ENCODE measurements around the gene CACNG7. TPM values are rescaled to one million over a fixed set of nuclear protein-coding genes. Genes with fewer than 3 reads are reported as not detected.
A peak's percentile ranks its signal among the peaks of the same experiment; 100 is the strongest.
"Not testable (repeated sequence)": the region's sequence is repeated elsewhere in the genome, so short reads cannot be mapped to it uniquely, and the experiment has no call there.

CACNG7 gene
- total RNA-seq, 1 experiment from 2014 or later = not detected

GRCh38 chr19:53868892-53869804 is 39.9 kb upstream of the CACNG7 start:
- no peak overlapping the region for H3K4me3 ChIP-seq (ENCODE audit: low read length)
- peaks cover 5% of the 10 kb centered on the region for H3K4me1 ChIP-seq (ENCODE audit: low read length)
- H3K27me3 ChIP-seq (ENCODE audit: low read length) = no peaks in the 10 kb centered on the region
- no peak overlapping the region for H2AFZ ChIP-seq (ENCODE audit: low read length)
- no peak for DNase-seq
- H3K9me3 ChIP-seq (ENCODE audit: low read length) = no peaks in the 10 kb centered on the region
- no peak overlapping the region for H3K4me2 ChIP-seq (ENCODE audit: low read depth, low read length, poor library complexity, severe bottlenecking)
- H3K27ac ChIP-seq (ENCODE audit: low read length) = no peak overlapping the region
- H3K79me2 ChIP-seq (ENCODE audit: low read length) = no peaks in the 10 kb centered on the region
- no peak overlapping the region for H3K9ac ChIP-seq (ENCODE audit: low read length)
- no peaks in the 10 kb centered on the region for H3K36me3 ChIP-seq (ENCODE audit: insufficient read depth, low read length)
- no peaks in the 10 kb centered on the region for H4K20me1 ChIP-seq (ENCODE audit: insufficient read depth, low read depth, low read length)
- H3K9me2 ChIP-seq (replicated peaks; ENCODE audit: insufficient read depth, low read length) = no peaks in the 10 kb centered on the region

GRCh38 chr19:53869805-53870484 is 39.1 kb upstream of the CACNG7 start:
- H3K9me2 ChIP-seq (replicated peaks; ENCODE audit: insufficient read depth, low read length); H3K9me3 ChIP-seq (ENCODE audit: low read length); H3K36me3 ChIP-seq (ENCODE audit: insufficient read depth, low read length); H4K20me1 ChIP-seq (ENCODE audit: insufficient read depth, low read depth, low read length); H3K27ac ChIP-seq (ENCODE audit: low read length); H3K4me3 ChIP-seq (ENCODE audit: low read length); H3K9ac ChIP-seq (ENCODE audit: low read length); H3K4me2 ChIP-seq (ENCODE audit: low read depth, low read length, poor library complexity, severe bottlenecking); H2AFZ ChIP-seq (ENCODE audit: low read length); DNase-seq; H3K79me2 ChIP-seq (ENCODE audit: low read length); H3K27me3 ChIP-seq (ENCODE audit: low read length); H3K4me1 ChIP-seq (ENCODE audit: low read length): not testable (repeated sequence)

- DNase-seq = no peak
- Histone ChIP-seq H3K36me3 (ENCODE audit: insufficient read depth, low read length) (no peaks in the 10 kb centered on the region), H3K27ac (ENCODE audit: low read length) (no peak overlapping the region), H3K9ac (ENCODE audit: low read length) (no peak overlapping the region), H3K4me1 (ENCODE audit: low read length) (peaks cover 5% of the 10 kb centered on the region), H4K20me1 (ENCODE audit: insufficient read depth, low read depth, low read length) (no peaks in the 10 kb centered on the region), H3K9me3 (ENCODE audit: low read length) (no peaks in the 10 kb centered on the region), H2AFZ (ENCODE audit: low read length) (no peak overlapping the region), H3K9me2 (replicated peaks; ENCODE audit: insufficient read depth, low read length) (no peaks in the 10 kb centered on the region), H3K27me3 (ENCODE audit: low read length) (no peaks in the 10 kb centered on the region), H3K4me2 (ENCODE audit: low read depth, low read length, poor library complexity, severe bottlenecking) (no peak overlapping the region), H3K4me3 (ENCODE audit: low read length) (no peak overlapping the region), H3K79me2 (ENCODE audit: low read length) (no peaks in the 10 kb centered on the region)
Observed at GRCh38 chr19:53870485-53870844, 38.6 kb upstream of the CACNG7 start.

- H3K9me2 ChIP-seq (replicated peaks; ENCODE audit: insufficient read depth, low read length) = no peaks in the 10 kb centered on the region
- no peak overlapping the region for H3K4me3 ChIP-seq (ENCODE audit: low read length)
- no peaks in the 10 kb centered on the region for H3K36me3 ChIP-seq (ENCODE audit: insufficient read depth, low read length)
- no peak overlapping the region for H3K9ac ChIP-seq (ENCODE audit: low read length)
- no peaks in the 10 kb centered on the region for H3K9me3 ChIP-seq (ENCODE audit: low read length)
- H2AFZ ChIP-seq (ENCODE audit: low read length) = no peak overlapping the region
- no peaks in the 10 kb centered on the region for H3K27me3 ChIP-seq (ENCODE audit: low read length)
- no peaks in the 10 kb centered on the region for H4K20me1 ChIP-seq (ENCODE audit: insufficient read depth, low read depth, low read length)
- no peak for DNase-seq
- no peak overlapping the region for H3K27ac ChIP-seq (ENCODE audit: low read length)
- H3K4me2 ChIP-seq (ENCODE audit: low read depth, low read length, poor library complexity, severe bottlenecking) = no peak overlapping the region
- no peaks in the 10 kb centered on the region for H3K79me2 ChIP-seq (ENCODE audit: low read length)
- H3K4me1 ChIP-seq (ENCODE audit: low read length) = peaks cover 5% of the 10 kb centered on the region
Observed at GRCh38 chr19:53871454-53871853, 37.6 kb upstream of the CACNG7 start.

- Histone ChIP-seq H3K27ac (ENCODE audit: low read length) (no peak overlapping the region), H3K4me1 (ENCODE audit: low read length) (no peaks in the 10 kb centered on the region), H4K20me1 (ENCODE audit: insufficient read depth, low read depth, low read length) (no peaks in the 10 kb centered on the region), H3K79me2 (ENCODE audit: low read length) (no peaks in the 10 kb centered on the region), H3K4me2 (ENCODE audit: low read depth, low read length, poor library complexity, severe bottlenecking) (no peak overlapping the region), H3K9me3 (ENCODE audit: low read length) (no peaks in the 10 kb centered on the region), H2AFZ (ENCODE audit: low read length) (no peak overlapping the region), H3K36me3 (ENCODE audit: insufficient read depth, low read length) (no peaks in the 10 kb centered on the region), H3K9me2 (replicated peaks; ENCODE audit: insufficient read depth, low read length) (no peaks in the 10 kb centered on the region), H3K9ac (ENCODE audit: low read length) (no peak overlapping the region), H3K4me3 (ENCODE audit: low read length) (no peak overlapping the region), H3K27me3 (ENCODE audit: low read length) (no peaks in the 10 kb centered on the region)
- no peak for DNase-seq
Observed at GRCh38 chr19:53872762-53873161, 36.3 kb upstream of the CACNG7 start.

GRCh38 chr19:53873773-53874605 is 35.1 kb upstream of the CACNG7 start:
- H3K36me3 ChIP-seq (ENCODE audit: insufficient read depth, low read length) = no peaks in the 10 kb centered on the region
- no peak overlapping the region for H3K9ac ChIP-seq (ENCODE audit: low read length)
- DNase-seq = peak; percentile 38
- H3K79me2 ChIP-seq (ENCODE audit: low read length) = no peaks in the 10 kb centered on the region
- no peak overlapping the region for H3K4me2 ChIP-seq (ENCODE audit: low read depth, low read length, poor library complexity, severe bottlenecking)
- no peaks in the 10 kb centered on the region for H3K9me3 ChIP-seq (ENCODE audit: low read length)
- no peak overlapping the region for H3K27ac ChIP-seq (ENCODE audit: low read length)
- H2AFZ ChIP-seq (ENCODE audit: low read length) = no peak overlapping the region
- H3K9me2 ChIP-seq (replicated peaks; ENCODE audit: insufficient read depth, low read length) = no peaks in the 10 kb centered on the region
- H4K20me1 ChIP-seq (ENCODE audit: insufficient read depth, low read depth, low read length) = no peaks in the 10 kb centered on the region
- no peak overlapping the region for H3K4me3 ChIP-seq (ENCODE audit: low read length)
- no peaks in the 10 kb centered on the region for H3K4me1 ChIP-seq (ENCODE audit: low read length)
- H3K27me3 ChIP-seq (ENCODE audit: low read length) = no peaks in the 10 kb centered on the region

GRCh38 chr19:53874606-53874990 is 34.5 kb upstream of the CACNG7 start:
- H3K9ac ChIP-seq (ENCODE audit: low read length) = no peak overlapping the region
- H3K9me3 ChIP-seq (ENCODE audit: low read length) = no peaks in the 10 kb centered on the region
- H3K4me3 ChIP-seq (ENCODE audit: low read length) = no peak overlapping the region
- H3K4me1 ChIP-seq (ENCODE audit: low read length) = no peaks in the 10 kb centered on the region
- DNase-seq = no peak
- no peak overlapping the region for H3K4me2 ChIP-seq (ENCODE audit: low read depth, low read length, poor library complexity, severe bottlenecking)
- no peaks in the 10 kb centered on the region for H3K36me3 ChIP-seq (ENCODE audit: insufficient read depth, low read length)
- no peaks in the 10 kb centered on the region for H3K79me2 ChIP-seq (ENCODE audit: low read length)
- no peak overlapping the region for H2AFZ ChIP-seq (ENCODE audit: low read length)
- H3K9me2 ChIP-seq (replicated peaks; ENCODE audit: insufficient read depth, low read length) = no peaks in the 10 kb centered on the region
- no peak overlapping the region for H3K27ac ChIP-seq (ENCODE audit: low read length)
- no peaks in the 10 kb centered on the region for H3K27me3 ChIP-seq (ENCODE audit: low read length)
- no peaks in the 10 kb centered on the region for H4K20me1 ChIP-seq (ENCODE audit: insufficient read depth, low read depth, low read length)

Measured in Karpas-422 (cell line).